ENCODE measurements around the gene UBP1.

GRCh38 chr3:33453331-33453761 is 13.1 kb upstream of the UBP1 start:
- no peak for TF ChIP-seq ZNF266 (tag by site-specific recombination; IDR thresholded peaks at IDR 0.05; ENCODE audit: low read depth)
- no peak for TF ChIP-seq ZNF24 (tag by site-specific recombination; IDR thresholded peaks at IDR 0.05)
- no peak for TF ChIP-seq CTCF (tag by site-specific recombination; IDR thresholded peaks at IDR 0.05)
- TF ChIP-seq ZNF184 (tag by site-specific recombination; IDR thresholded peaks at IDR 0.05): no peak
- TF ChIP-seq ZNF391 (tag by site-specific recombination; IDR thresholded peaks at IDR 0.05; ENCODE audit: borderline replicate concordance, low read depth): no peak
- no peak for TF ChIP-seq GLIS2 (tag by site-specific recombination; IDR thresholded peaks at IDR 0.05)
- no peak for TF ChIP-seq SP2 (tag by site-specific recombination; IDR thresholded peaks at IDR 0.05)
- TF ChIP-seq YY1 (tag by site-specific recombination; IDR thresholded peaks at IDR 0.05): no peak
